ENCODE data around the gene STAB1.

STAB1 gene

DNA sequence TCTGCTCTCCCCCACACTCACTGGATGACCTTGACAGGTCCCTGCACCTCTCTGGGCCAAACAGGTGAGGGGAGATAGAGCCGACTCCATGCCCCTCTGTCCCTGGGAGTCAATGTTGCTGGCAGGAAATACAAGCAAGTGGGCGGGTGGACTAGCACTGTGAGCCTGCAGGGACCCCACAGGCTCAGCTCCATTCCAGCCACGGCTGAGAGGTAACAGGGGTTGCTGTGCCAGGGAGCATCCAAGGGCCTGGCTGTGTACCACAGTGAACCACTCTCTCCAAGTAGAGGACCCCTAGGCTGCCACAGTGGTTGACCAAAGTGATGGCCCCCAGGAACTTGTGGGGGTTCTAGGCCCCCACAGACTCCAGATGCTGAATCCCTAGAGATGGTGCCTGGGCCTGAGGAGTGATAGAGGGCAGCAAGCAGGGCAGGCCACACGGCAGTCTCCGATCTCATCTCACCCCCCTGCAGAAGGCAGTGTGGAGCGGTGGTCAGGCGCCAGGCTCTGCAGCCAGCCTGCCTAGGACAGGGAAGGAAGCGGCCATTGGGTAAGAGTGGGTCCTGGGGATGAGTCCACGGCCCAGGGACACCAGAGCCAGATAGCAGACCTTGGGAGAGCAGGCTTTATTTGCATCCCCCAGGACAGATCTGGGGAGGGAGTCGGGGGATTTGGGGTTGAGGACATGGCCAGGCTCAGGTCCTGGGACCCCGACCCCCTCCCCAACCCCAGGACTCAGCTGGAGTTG is 44.5 kb upstream of the STAB1 start:
- TF ChIP-seq, protein P1, sequence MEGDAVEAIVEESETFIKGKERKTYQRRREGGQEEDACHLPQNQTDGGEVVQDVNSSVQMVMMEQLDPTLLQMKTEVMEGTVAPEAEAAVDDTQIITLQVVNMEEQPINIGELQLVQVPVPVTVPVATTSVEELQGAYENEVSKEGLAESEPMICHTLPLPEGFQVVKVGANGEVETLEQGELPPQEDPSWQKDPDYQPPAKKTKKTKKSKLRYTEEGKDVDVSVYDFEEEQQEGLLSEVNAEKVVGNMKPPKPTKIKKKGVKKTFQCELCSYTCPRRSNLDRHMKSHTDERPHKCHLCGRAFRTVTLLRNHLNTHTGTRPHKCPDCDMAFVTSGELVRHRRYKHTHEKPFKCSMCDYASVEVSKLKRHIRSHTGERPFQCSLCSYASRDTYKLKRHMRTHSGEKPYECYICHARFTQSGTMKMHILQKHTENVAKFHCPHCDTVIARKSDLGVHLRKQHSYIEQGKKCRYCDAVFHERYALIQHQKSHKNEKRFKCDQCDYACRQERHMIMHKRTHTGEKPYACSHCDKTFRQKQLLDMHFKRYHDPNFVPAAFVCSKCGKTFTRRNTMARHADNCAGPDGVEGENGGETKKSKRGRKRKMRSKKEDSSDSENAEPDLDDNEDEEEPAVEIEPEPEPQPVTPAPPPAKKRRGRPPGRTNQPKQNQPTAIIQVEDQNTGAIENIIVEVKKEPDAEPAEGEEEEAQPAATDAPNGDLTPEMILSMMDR (conservative IDR thresholded peaks at IDR 0.05; ENCODE audit: low read depth): no peak
- DNase-seq (ENCODE audit: low spot score): no peak
- peak overlapping the region; percentile 77 for H3K27ac ChIP-seq
- POLR2A ChIA-PET (ENCODE audit: low non-redundant PET): no interaction called here
- CTCF ChIA-PET: interaction anchor here (0.7 to 1.0 kb wide), 2 partner anchors 12 to 17 kb away, joined by 3 read pairs; no protein-coding TSS in a partner anchor

GRCh38 chr3:52451237-52452083 is 43.7 kb upstream of the STAB1 start:
- DNase-seq (ENCODE audit: low spot score): no peak
- ChIA-PET CTCF (no interaction called here), POLR2A (ENCODE audit: low non-redundant PET) (no interaction called here)
- TF ChIP-seq, protein P1 (conservative IDR thresholded peaks at IDR 0.05; ENCODE audit: low read depth): no peak
- peak overlapping the region; percentile 77; the same call in 1 of the 2 replicates for H3K27ac ChIP-seq

GRCh38 chr3:52452126-52452525 is 43.0 kb upstream of the STAB1 start:
- ChIA-PET CTCF (no interaction called here), POLR2A (ENCODE audit: low non-redundant PET) (no interaction called here)
- no peak for DNase-seq (ENCODE audit: low spot score)
- no peak overlapping the region for H3K27ac ChIP-seq
- TF ChIP-seq, protein P1 (conservative IDR thresholded peaks at IDR 0.05; ENCODE audit: low read depth): no peak

- peak overlapping the region; percentile 89 for H3K27ac ChIP-seq
- ChIA-PET POLR2A (ENCODE audit: low non-redundant PET) (no interaction called here), CTCF (interaction anchor here (0.7 kb wide), 1 partner anchor 1678 kb away, joined by 3 read pairs; no protein-coding TSS in a partner anchor)
- TF ChIP-seq, protein P1 (conservative IDR thresholded peaks at IDR 0.05; ENCODE audit: low read depth): no peak
- no peak for DNase-seq (ENCODE audit: low spot score)
Observed at GRCh38 chr3:52452570-52453221, 42.4 kb upstream of the STAB1 start.

- ChIA-PET CTCF (no interaction called here), POLR2A (ENCODE audit: low non-redundant PET) (no interaction called here)
- H3K27ac ChIP-seq: peak within 1 kb of the TSS; percentile 89
- DNase-seq (ENCODE audit: low spot score): no peak
- TF ChIP-seq, protein P1 (conservative IDR thresholded peaks at IDR 0.05; ENCODE audit: low read depth): no peak
Observed at GRCh38 chr3:52453496-52454249, 41.5 kb upstream of the STAB1 start, which contains the start of gene TNNC1. TNNC1 (minus strand) TSS chr3:52454041; CDS start chr3:52454015, 26 bp downstream.
